ENCODE data around the gene HOXD4.

- no peak for TF ChIP-seq SMC3 (IDR thresholded peaks at IDR 0.05)
- TF ChIP-seq KDM1A (IDR thresholded peaks at IDR 0.05; ENCODE audit: low read depth), result no peak
- TF ChIP-seq EP300 (IDR thresholded peaks at IDR 0.05), result no peak
- no peak for TF ChIP-seq POLR2A (IDR thresholded peaks at IDR 0.05; ENCODE audit: low read length)
- no peak for TF ChIP-seq CEBPB (IDR thresholded peaks at IDR 0.05)
Measured at GRCh38 chr2:176110415-176111308, 40.7 kb upstream of the HOXD4 start.
